HG03521 (cell line): ENCODE measurements around the gene TMEM221.
A peak's percentile ranks its signal among the peaks of the same experiment; 100 is the strongest.

ENCODE experiments used
- ATAC-seq: cut with Tn5 transposase; IDR thresholded peaks from one replicate; pipeline ENCODE4 v1.9.1; 2021; ENCODE audit warnings: mild to moderate bottlenecking, moderate library complexity; ENCODE audit not compliant: unreplicated experiment

TMEM221 gene

DNA sequence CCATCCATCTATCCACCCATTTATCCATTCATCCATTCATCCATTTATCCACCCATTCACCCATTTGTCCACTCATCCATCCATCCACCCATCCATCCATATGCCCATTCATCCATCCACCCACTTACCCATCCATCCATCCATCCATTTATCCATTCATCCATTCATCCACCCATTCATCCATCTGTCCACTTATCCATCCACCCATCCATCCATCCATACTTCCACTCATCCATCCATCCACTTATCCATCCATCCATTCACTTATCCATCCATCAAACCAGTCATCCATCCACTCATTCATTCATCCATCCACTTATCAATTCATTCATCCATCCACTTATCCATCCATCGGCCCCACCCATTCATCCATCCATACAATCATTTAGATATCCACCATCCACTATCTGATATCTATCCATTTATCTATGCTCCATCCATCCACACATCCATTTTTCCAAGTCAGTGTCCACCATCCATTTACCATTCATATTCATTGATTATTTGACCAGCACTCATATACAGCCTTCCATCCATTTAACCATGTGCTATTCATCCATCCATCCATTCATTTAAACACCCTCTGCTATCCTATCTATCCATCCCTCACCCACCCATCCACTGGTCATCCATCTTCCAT is 2.8 kb downstream of the TMEM221 start:
- ATAC-seq, result no peak

DNA sequence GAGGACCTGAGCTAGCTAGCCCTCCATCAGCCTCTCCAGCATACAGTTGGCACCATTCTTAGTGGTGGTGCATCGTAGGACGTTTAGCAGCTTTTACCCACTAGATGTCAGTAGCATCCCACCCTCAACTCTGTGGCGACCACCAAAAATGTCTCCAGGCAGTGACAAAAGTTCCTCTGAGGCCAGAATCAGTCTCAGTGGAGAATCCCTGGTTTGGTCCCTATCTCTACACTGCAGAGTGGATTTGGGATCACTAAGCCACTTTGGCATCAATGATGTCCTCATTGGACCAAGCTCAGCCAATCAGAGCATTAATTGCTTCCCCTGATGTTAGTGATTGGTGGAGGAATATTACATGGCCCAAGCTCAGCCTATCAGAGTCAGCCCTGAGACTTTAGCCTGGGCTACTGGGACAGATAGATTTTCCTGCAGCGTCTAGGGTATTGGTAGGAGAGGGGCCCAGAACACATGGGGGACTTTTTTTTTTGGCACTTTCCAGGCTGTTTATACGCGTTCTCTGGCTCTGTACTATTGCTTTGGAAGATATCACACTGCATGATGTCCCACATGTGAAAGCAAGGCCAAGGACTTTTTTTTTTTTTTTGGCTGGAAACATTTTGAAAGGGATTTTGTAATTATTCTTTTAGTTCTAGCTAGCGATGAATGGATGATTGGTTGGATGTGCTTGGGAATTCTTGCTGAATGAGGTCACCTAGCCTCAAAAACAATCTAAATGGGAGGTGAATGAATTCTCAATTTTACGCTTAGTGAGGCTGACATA is 7.0 kb downstream of the TMEM221 start:
- no peak for ATAC-seq

DNA sequence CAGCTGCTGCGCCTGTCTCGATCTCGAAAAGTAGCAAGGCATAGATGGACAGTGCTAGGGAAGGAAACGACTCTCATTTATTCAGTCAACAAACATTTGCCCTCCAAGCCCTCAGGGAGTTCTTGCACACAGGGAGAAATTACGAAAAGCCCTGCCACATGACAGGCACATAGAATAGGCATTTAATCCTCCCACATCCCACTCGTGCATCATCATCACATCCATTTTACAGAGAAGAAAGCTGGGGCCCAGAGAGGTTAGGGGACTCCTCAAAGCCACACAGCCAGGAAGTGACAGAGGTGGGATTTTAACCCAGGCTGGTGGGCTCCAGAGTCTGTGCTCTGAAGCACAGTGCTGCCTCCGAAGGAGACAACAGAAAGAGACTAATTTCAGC is 11.6 kb downstream of the TMEM221 start:
- no peak for ATAC-seq

DNA sequence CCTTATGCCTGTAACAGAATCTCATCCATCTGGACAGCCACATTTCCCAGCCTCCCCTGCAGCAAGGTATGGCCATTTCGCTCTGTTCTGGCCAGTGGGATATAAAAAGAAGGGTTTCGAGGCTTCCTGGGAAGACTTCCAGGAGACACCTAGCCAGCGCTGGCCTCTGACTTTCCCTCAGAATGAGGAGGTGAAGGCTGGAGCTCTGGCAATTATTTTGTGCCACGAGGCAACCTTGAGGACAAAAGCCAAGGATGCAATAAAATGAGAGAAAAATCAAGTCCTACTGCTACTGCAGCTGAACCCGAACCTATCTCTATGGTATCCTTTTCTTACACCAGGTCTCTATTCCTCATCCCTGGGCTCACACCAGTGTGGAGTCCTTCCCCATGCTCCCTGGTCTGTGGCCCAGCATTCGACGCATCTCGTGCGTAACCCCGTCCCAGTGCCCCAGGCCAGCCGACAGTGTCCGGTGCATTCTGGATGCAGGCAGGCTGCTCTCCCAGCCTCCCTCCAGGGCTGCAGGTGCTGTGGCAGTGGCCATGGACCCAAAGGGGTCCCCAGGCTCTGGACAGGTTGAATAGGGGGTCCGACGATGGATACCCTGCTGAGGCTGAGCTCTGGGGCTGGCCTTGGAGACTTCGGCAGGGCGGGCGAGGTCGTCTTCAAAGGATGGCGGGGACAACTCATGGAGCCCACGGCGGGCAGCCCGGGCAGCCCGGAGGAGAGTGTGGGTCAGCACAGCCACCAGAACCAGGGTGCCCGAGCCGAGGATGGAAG is 12.2 kb downstream of the TMEM221 start:
- no peak for ATAC-seq

DNA sequence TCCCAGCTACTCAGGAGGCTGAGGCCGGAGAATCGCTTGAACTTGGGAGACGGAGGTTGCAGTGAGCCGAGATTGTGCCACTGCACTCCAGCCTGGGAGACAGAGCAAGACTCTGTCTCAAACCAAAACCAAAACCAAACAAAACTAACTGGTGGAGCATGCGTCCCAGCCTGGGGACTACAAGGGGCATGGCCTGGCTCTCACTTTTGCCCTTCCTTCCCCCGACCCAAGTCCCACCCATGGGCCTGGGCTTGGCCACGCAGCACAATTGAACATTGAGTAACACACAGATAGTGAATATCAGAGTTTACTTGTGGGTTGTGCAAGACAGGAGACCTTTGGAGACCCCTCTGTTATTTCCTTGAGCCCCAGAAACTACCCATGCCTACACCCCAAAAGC is 13.2 kb downstream of the TMEM221 start:
- ATAC-seq, result no peak

DNA sequence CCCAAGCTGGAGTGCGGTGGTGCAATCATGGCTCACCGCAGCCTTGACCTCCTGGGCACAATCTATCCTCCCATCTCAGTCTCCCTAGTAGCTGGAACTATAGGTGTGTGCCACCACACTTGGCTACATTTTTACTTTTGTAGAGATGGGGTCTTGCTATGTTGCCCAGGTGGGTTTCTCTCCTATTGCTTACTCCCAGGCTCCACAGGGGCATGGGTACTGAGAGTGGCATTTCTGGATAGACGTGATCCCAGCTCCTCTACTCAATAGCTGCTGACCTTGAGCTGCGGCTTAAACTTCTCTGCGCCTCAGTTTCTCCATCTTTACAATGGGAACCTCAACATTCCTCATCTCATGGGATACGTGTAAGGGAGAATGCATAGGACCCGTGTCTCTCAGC is 17.1 kb downstream of the TMEM221 start:
- ATAC-seq, result no peak

DNA sequence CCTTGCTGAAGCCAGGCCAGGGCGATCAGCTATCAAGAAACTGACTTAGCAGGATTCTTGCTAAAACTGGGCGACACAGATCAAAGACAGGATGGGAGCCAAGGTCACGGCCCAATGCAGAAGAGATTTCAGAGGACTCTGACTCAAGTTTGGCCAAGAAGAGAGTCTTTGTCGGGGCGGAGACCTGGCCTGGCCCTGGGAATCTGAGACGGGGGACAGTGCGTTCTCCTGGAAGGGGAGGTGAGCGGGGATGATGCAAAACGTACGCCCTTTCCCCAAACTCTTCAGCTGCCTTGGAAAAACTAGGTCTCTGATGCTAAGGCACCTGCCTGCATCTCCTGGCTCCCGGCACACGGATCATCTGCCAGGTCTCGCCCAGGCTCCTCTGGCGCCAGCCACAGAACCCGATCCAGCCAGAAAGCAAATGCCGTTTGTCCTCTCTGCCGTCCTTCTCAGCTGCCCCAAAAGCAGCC is 18.8 kb downstream of the TMEM221 start:
- no peak for ATAC-seq

DNA sequence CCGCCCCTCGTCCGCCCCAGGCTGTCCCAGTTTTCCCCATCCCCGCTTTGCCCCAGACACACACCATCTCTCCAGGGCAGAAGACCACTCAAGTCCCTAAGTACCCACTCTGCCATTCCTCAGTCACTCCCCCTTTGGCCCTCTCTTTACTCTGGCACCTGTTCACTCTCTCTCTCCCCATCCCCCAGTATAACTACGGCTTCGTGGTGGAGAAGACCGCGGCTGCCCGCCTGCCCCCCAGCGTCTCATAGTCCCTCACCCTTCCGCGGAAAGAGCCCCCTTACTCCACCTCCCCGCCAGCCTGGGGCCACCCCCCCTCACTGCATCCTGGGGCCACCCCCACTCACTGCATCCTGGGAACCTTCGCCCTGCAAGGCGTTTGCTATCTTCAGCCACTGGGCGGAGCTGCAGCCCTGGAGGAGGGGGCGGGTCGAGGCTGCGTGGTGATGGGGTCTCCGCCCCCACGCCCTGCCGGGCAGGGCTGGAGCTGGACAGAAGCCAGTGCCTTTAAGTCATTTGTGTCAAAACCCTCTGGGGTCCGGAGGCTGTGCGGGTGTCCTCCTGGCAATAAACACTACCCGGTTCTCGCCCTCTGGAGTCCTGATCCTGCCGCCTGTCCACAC is 23.6 kb downstream of the TMEM221 start:
- no peak for ATAC-seq

DNA sequence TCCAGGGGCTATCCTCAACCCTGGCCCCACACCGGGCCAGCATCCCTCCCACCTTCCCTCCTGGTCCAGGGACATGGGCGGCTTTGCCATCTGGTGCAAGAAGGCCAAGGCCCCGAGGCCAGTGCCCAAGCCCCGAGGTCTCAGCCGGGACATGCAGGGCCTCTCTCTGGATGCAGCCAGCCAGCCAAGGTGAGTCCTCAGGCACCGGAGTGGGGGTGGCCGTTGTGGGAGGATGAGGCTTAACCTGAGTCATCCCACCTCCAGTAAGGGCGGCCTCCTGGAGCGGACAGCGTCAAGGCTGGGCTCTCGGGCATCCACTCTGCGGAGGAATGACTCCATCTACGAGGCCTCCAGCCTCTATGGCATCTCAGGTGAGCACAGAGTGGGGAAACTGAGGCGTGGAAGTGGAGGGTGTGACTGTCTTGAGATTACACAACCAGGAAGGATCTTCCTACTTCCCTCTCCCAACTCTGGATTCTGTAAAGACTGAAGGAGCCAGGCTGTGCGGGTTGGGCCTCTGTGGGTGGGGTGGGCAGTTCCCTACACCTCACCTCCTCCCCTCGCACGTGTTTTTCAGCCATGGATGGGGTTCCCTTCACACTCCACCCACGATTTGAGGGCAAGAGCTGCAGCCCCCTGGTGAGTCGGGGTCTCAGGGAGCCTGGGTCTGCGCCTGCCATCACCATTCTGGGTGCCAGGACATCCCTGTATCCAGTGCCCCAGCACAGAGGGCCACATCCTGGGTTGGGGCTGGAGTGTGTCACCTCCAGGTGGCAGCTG is 24.8 kb downstream of the TMEM221 start:
- ATAC-seq, result no peak

DNA sequence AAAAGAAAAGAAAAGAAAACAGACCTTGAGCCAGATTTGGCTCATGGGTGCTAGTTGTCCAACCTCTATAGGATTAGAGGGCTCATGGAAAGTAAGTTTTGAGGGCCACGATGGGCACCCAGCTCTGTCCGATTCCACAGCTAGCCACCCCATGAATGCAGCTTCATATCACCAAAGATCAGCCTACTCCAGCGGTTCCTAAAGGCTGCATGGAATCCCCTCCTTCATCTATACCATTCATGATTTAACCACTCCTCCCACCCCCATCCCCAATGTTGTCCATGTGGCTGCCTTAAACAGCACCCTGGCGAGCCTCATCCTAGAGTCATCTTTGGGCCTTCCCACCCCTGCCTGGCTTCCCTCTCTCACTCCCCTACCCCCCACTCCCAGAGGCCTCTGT is 26.5 kb downstream of the TMEM221 start:
- ATAC-seq, result no peak

DNA sequence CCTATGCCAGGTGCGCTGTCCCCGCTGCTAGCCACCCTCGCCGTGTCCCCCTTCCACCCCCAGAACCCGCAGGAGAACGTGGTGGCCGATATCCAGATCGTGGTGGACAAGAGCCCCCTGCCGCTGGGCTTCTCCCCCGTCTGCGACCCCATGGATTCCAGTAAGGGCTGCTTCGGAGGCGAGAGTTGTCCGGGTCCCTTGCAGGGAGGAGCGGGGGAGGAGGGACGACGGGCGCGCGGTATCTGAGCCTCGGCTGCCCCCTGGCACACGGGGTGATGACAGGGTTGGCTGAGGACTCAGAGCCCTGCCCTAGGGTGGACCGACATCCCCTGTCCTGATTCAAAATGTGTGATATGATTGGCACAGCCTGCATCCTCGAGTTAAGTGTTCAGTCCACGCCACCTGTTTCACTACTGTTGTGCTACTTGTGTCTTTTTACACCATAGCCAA is 28.0 kb downstream of the TMEM221 start:
- no peak for ATAC-seq

DNA sequence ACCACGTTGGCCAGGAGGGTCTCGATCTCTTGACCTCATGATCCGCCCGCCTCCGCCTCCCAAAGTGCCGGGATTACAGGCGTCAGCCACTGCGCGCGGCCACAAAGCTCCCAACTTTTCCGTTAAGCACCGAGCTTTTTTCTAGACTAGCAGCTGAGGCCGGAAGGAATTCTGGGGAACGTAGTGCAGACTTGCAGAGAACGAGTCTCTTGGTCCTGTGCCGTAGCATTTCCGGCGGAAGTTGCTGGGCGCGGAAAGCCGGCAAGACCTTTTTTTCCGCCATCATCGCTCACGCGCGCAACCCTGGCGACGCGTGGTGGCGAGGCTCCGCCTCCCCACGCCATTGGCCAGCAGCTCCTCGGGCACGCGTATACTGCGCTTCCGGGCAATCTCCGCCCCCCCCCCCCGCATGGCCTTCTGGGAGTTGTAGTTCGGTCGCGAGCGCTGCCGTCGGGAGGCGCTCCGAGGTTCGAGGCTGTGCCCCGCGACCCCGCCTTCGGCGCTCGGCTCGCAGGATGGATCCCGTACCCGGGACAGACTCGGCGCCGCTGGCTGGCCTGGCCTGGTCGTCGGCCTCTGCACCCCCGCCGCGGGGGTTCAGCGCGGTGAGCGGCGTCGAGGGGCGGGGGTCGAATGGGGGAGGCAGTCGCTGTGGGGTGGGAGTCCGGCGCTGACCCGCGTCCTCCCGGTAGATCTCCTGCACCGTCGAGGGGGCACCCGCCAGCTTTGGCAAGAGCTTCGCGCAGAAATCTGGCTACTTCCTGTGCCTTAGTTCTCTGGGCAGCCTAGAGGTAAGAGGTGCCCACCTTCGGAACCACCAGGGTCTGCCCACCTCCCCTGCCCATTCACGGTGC is 28.6 kb downstream of the TMEM221 start, which contains the start of gene MVB12A:
Gene MVB12A, plus strand, starts transcription at position 427 of the 854 bp plus-strand sequence. Its CDS starts 89 bp downstream, at position 516.
- peak; percentile 89 for ATAC-seq

DNA sequence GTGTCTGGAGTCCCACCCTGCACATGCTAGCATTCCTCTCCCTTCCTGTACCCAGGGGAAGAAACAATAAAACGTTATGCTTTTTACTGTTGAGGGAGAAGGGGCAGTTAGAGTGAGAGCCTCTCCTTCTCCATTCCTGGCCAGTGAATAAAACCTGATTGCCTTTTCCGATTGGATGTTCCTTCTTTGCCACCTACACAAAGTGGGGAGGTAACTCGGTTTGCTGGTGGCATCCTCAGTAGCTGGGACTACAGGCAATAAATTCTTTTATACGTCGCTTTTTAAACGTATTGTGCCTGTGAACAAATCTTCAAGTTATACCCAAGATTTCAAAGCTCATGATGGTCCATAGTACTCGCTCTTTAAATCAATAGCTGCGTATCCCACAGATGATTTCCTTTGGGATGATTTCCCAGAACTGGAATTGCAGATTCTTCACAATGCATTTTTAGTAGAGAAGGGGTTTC is 29.3 kb downstream of the TMEM221 start:
- no peak for ATAC-seq

DNA sequence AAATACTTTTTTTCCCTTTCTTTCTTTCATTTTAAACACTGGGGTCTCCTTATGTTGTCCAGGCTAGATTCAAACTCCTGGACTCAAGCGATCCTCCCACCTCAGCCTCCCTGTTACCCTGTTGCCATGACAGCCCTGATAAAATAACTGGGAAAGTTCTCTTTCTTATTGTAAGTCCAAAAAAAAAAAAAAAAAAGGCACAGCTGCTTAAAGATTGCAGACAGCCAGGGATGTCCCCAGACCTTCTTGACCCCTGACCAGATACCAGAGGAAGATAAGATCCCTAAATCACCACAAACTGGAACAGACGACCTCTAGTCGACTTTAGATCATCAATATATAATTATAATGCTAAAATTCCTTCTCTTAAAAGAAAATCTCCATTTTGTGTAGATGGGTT is 29.8 kb downstream of the TMEM221 start:
- no peak for ATAC-seq

DNA sequence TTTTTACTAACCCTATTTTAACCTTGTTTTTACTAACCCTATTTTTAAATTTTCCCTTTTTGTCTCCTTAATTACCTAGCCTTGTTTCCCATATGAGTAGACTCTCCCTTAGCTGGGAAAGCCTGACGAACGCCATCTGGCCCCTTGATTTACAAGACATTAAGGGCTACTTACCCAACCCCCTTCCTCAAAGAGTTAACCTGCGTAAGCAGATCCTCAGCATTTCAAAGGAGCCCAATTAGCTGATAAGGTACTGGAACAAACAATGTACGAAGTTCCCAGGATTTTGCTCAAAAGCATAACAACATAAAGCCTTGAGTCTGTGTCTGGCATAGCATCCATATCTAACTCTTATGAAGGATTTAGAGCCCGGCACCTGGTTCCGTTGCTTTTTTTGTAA is 33.3 kb downstream of the TMEM221 start:
- ATAC-seq, result no peak

DNA sequence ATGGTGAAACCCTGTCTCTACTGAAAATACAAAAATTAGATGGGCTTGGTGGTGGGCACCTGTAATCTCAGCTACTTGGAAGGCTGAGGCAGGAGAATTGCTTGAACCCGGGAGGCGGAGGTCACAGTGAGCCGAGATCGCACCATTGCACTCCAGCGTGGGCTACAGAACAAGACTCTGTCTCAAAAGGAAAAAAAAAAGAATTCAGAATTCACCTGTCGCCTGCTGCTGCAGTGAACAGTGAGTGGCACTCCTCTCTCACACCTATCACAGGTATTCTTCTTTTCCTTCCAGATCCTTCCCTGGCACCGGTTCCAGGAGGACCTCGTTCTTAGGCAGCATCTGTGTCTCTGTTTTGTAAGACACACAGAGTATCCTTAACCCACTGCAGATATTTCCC is 34.4 kb downstream of the TMEM221 start:
- no peak for ATAC-seq

DNA sequence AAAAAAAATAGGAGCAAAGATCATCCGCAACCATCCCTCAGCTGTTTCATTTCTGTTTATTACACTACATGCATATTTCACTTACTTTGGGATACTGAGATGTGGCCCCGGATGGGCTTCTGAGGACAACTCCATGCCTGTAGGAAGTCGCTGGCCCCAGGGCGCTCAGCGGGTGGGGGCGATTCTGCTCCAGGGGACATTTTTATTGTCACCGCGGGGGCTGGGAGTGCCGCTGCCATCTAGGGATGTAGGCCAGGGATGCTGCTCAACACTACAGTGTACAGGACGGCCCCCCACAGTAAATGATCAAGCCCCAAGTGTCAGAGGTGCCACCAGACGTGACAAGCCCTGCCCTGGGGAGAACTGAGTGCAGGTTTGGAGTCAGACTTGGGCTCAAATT is 36.7 kb downstream of the TMEM221 start:
- no peak for ATAC-seq

DNA sequence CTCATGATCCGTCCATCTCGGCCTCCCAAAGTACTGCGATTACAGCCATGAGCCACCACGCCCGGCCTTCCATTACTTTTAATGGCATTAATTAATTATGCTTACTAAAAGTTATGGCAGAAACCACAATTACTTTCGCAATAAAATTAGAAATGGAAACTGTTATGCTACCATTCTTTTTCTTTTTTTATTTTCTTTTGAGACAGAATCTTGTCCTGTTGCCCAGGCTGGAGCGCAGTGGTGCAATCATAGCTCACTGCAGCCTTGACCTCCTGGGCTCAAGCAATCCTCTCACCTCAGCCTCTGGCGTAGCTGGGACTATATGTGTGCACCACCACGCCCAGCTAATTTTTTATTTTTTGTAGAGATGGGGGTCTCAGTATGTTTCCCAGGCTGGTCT is 38.5 kb downstream of the TMEM221 start:
- ATAC-seq, result no peak

DNA sequence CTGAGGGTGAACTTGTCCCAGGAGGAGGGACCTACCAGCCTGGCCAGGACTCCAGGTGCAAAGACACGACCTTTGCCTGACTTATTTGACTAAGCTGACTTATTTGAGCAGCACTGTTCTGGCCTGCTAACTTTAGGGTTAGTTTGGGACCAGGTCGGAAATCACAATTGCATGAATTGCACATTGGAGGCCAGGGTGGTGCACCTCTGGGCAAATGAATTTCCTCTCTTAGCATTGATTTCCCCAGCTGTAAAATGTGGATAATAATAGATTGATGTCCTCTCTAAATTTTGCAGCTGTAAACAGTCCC is 41.6 kb downstream of the TMEM221 start:
- ATAC-seq, result no peak
